Measurements from ENCODE around the gene CLPSL2.

CLPSL2 gene

DNA sequence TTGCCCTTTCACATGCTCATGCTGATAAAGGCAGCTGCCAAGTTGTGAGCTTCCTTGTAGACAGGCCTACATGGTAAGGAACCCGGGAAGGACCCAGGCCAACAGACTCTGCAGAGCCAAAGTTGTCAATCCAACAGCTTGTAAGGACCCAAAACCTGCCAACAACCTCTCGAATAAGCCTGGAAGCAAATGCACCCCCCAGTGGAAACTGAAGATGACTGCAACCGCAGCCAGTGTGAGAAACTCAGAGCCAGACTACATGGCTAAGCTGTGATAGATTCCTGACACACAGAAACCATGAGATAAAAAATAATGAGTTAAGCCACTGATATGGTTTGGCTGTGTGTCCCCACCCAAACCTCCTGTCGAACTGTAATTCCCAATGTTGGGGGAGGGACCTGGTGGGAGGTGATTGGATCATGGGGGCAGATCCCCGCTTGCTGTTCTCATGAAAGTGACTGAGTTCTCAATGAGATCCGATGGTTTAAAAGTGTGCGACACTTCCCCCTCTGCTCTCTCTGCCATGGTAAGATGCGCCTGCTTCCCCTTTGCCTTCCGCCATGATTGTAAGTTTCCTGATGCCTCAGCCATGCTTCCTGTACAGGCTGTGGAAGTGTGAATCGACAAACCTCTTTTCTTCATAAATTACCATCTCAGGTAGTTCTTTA lies 18.8 kb upstream of the CLPSL2 start:
- TF ChIP-seq, protein P1, sequence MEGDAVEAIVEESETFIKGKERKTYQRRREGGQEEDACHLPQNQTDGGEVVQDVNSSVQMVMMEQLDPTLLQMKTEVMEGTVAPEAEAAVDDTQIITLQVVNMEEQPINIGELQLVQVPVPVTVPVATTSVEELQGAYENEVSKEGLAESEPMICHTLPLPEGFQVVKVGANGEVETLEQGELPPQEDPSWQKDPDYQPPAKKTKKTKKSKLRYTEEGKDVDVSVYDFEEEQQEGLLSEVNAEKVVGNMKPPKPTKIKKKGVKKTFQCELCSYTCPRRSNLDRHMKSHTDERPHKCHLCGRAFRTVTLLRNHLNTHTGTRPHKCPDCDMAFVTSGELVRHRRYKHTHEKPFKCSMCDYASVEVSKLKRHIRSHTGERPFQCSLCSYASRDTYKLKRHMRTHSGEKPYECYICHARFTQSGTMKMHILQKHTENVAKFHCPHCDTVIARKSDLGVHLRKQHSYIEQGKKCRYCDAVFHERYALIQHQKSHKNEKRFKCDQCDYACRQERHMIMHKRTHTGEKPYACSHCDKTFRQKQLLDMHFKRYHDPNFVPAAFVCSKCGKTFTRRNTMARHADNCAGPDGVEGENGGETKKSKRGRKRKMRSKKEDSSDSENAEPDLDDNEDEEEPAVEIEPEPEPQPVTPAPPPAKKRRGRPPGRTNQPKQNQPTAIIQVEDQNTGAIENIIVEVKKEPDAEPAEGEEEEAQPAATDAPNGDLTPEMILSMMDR (conservative IDR thresholded peaks at IDR 0.05; ENCODE audit: low read length): peak; percentile 42
- peak; percentile 11 for DNase-seq (ENCODE audit: low read depth)
- no peak overlapping the region for H3K4me3 ChIP-seq (ENCODE audit: low read length)

DNA sequence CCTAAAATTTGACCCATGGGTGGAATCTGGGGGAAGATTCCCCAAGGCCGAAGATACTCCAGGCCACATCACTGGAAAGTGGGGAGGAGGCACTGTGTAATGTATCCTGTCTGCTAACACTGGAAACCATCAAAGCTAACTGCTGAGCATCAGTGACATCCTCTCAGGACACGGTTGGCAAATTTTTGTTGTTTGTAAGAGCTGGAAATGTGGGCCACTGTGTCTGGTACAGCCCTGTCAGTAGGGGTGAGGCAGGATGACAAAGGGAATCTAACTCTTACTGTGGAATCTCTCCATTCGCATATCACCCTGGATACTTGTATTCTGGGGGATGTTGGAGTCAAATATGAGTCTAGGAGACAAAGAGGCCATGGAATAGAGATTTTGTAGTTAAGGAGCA lies 17.0 kb upstream of the CLPSL2 start:
- TF ChIP-seq, protein P1 (conservative IDR thresholded peaks at IDR 0.05; ENCODE audit: low read length): no peak
- no peak overlapping the region for H3K4me3 ChIP-seq (ENCODE audit: low read length)
- DNase-seq (ENCODE audit: low read depth): no peak

DNA sequence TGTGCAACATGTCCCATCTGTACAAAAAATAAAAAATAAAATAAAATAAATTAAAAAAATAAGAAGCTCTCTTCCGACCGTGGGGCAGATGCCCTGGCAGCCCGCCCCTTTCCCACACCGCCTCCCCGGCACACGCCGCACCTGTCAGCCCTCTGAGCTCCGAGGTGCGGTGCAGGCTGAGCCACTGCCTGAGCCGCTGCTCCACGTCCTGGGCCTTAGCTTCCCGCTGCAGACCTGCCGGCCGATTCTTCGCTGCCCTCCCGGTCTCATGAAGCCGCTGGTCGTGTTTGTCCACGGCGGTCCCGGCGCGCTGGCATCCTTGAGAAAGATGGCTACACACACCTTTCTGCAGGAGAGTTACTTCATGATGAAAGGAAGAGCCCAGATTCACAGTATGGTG lies 10.7 kb upstream of the CLPSL2 start:
- no peak for DNase-seq (ENCODE audit: low read depth)

DNA sequence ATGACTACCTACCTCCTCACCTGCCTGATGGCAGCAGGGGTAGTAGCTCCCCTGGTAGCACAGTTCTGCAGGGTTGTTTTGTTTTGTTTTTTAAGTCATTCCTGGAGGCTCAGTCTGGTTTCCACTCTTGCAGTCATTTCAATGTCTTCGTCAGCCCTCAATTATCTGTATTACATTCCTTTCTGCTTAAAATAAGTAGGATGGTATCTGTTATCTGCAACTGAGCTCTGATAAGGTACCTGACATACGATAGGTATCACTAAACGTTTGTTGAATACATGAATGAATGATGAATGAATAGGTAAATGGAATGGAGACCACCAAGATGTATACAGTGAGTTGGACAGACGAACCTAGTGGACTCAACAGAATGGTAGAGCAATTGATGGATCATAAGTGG lies 7.2 kb upstream of the CLPSL2 start:
- TF ChIP-seq, protein P1 (conservative IDR thresholded peaks at IDR 0.05; ENCODE audit: low read length): no peak
- no peak for DNase-seq (ENCODE audit: low read depth)
- no peak overlapping the region for H3K4me3 ChIP-seq (ENCODE audit: low read length)

More for the DNA sequence above, 10.7 kb upstream of the CLPSL2 start:
- H3K4me3 ChIP-seq (ENCODE audit: low read length): no peak overlapping the region
- TF ChIP-seq, protein P1 (conservative IDR thresholded peaks at IDR 0.05; ENCODE audit: low read length): no peak

DNA sequence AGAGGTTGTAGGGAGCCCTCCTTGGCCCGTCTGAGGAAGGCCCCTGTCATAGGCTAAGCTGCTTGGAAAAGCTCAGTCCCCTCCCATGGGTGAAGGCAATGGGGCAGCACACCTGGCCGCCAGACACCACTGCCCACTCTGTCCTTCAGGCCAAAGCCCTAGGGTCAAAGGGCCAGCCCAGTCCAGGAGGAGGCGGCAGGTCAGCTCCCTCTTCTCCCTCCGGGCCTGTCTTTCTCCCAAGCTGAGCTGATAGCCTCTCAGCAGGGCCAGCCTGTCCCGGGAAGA lies 5.1 kb upstream of the CLPSL2 start:
- TF ChIP-seq, protein P1 (conservative IDR thresholded peaks at IDR 0.05; ENCODE audit: low read length): no peak
- no peak for DNase-seq (ENCODE audit: low read depth)
- no peak overlapping the region for H3K4me3 ChIP-seq (ENCODE audit: low read length)

DNA sequence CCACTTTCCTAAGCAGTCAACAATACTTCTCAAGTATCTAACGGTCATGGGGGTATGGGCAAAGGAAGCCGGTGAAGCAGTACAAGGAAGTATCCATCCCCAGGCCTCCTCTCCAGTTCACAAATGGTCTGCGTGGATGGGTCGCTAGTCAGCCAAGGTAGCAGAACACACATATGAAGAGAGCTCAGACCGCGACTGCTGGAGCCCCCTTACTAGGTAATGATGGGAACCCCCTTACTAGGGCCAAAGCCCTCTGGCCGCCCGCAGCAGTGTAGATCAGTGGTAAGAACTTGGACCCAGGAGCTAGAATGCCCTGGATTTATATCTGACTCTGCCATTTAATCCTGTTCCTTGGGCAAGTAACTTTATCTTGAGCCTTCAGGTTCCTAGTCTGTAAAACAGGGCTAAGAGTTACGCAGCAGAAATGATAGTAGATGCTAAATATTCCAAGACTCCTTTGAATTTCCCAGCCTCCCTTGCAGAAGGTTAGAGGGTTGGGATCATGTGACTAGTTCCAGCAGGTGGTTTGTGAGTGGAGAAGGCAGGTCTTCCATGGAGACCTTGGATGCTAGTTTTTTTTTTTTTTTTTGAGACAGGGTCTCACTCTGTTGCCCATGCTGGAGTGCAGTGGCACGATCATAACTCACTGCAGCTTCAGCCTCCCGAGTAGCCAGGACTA lies 2.1 kb upstream of the CLPSL2 start:
- TF ChIP-seq, protein P1 (conservative IDR thresholded peaks at IDR 0.05; ENCODE audit: low read length): no peak
- H3K4me3 ChIP-seq (ENCODE audit: low read length): no peak overlapping the region
- no peak for DNase-seq (ENCODE audit: low read depth)

DNA sequence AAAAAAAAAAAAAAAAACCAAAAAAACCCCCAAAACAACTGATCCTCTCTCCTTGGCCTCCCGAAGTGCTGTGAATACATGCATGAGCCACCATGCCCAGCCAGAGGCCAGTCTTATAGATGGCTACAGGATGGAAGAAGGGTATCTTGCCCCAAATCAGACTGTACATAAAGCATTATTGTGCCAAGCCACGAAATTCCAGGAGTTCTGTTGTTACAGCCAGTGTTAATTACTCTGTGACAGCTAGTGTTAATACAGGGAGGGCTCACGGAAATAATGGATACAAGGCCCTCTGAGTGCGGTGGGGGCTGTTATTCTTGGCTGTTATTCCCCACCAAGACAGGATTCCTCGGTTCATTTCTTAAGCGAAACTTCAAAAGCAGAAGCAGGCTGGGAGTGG lies 1.4 kb upstream of the CLPSL2 start:
- no peak overlapping the region for H3K4me3 ChIP-seq (ENCODE audit: low read length)
- DNase-seq (ENCODE audit: low read depth): no peak
- TF ChIP-seq, protein P1 (conservative IDR thresholded peaks at IDR 0.05; ENCODE audit: low read length): no peak
